Neural progenitor cell (in vitro differentiated cells): ENCODE measurements around the gene ANKS3.

Source experiments
- EZH2 ChIP-seq: fragments of 200-600 bp; sonication (generic); IDR thresholded peaks from 2 replicates; pipeline ENCODE4 v1.6.1; 2017; ENCODE audit warnings: antibody characterized with exemption, mild to moderate bottlenecking, moderate library complexity
- EZH2phosphoT487 ChIP-seq: fragments of 200-600 bp; sonication (generic); IDR thresholded peaks from 2 replicates; pipeline ENCODE4 v1.6.1; 2017; ENCODE audit warnings: antibody characterized with exemption
- TF ChIP-seq, protein P1 (sequence below): fragments of 200-600 bp; sonication (generic); IDR thresholded peaks from 2 replicates; pipeline ENCODE4 v1.5.1; 2017; ENCODE audit warnings: antibody characterized with exemption, mild to moderate bottlenecking

DNA sequence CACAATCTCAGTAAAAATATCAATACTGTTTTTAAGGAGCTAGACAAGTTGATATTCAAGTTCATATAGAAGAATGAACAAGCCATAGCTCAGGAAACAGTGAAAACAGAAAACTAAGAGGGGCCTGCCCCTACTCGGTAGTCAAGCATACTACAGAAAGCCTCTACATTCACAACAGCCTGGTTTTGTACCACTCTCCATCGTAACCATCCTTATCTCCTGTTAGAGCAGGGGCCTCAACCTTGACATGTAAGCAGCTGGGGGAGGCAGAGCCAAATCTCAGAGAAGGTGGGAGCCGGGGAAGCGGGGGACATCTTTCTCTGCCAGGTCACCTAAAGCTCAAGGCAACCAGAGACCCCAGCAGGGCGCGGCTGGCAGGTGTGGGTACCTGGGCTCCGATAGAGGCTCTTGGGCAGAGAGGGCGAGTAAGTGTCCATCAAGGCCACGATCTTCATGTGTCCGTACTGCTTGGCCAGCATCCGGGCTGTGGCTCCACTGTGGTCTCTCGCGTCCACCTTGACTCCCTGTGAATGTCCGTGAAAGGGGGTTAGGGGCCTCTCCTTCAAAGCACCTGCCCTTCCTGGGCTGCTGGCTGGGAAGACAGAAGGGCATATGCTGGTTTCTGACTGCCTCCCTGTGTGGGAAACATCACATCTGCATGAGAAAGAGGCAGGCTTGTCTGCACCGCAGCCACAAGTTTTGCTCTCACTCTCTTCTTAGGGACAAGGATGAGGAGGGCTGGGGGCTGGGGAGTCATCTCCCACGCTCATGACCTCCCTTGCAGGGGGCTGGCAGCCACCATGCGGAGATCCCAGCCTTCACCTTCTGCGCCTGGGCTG, 20.2 kb downstream of the ANKS3 start:
- TF ChIP-seq, protein P1, sequence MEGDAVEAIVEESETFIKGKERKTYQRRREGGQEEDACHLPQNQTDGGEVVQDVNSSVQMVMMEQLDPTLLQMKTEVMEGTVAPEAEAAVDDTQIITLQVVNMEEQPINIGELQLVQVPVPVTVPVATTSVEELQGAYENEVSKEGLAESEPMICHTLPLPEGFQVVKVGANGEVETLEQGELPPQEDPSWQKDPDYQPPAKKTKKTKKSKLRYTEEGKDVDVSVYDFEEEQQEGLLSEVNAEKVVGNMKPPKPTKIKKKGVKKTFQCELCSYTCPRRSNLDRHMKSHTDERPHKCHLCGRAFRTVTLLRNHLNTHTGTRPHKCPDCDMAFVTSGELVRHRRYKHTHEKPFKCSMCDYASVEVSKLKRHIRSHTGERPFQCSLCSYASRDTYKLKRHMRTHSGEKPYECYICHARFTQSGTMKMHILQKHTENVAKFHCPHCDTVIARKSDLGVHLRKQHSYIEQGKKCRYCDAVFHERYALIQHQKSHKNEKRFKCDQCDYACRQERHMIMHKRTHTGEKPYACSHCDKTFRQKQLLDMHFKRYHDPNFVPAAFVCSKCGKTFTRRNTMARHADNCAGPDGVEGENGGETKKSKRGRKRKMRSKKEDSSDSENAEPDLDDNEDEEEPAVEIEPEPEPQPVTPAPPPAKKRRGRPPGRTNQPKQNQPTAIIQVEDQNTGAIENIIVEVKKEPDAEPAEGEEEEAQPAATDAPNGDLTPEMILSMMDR, result no peak
- TF ChIP-seq EZH2phosphoT487, result no peak
- no peak for TF ChIP-seq EZH2
